NCI-H1092 (cell line): ENCODE results near the gene CAMLG.

ENCODE experiments used
- DNase-seq: peaks from one replicate; lab custom pipeline; 2025; lab: John Stamatoyannopoulos, UW

The CAMLG gene

DNA sequence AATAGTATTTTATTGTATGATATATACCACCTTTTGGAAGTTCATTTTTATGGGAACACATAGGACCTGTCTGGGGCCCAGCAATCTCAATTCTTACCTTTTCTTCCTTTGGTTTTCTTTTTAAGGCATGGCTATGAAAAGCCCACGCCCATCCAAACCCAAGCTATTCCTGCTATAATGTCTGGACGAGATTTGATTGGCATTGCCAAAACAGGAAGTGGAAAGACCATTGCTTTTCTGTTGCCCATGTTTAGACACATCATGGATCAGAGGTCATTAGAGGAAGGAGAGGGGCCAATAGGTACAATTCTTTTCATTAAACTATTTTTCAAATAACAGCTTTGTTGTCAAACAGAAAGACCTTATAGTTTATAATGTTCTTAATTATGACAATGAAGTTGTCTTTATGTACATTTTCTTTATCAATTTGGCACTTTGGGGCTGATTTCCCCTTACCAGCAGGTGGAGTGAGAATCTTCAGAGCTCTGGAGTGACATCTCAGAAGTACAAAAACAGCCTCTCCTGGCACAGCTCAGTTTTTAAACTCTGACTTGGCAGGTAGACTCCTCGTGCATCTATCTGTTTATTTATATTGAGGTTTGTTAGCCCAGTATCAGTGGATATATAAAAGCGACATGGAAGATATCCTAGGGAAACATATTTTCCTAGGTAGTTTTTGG lies 46.0 kb downstream of the CAMLG start:
- no peak for DNase-seq

DNA sequence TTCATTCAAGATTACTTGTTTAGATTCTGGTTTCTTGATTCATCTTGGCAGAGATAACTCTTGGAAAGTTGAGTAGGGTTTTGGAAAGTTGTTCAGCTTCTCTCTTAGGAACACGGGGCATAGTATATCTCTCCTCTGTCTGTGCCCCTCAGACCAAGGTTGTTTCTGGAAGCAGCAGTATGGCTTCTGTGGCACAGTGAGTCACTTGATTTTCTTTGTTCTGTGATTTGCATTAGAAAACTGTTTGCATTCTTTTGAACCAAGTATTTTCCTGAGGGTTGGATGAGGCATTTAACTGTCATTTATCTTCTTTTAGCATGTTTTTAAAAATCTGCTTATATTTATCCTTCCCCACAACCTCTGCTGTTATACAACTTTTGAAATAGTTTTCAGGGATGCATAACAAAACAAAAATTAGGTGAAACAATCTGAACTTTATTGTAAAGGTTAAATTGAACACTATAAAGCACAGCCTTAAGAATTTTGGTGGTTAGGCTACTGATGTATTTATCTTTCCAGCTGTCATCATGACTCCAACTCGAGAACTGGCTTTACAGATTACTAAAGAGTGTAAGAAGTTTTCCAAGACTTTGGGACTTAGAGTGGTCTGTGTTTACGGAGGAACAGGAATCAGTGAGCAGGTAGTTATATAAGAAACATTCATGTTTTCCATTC lies 46.7 kb downstream of the CAMLG start:
- DNase-seq, result no peak

DNA sequence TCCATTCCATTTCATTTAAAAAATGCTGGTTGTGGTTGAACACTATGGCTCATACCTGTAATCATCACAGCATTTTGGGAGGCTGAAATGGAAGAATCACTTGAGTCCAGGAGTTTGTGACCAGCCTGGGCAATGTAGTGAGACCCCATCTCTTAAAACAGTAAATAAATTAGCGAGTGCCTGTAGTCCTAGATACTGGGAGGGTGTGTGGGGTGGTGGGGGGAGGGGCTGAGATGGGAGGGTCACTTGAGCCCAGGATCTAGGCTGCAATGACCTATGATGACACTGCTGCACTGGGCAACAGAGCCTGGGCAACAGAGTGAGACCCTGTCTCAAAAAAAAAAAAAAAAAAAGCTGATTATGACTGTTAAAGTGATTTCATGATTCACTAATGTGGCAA lies 49.3 kb downstream of the CAMLG start:
- DNase-seq, result no peak

DNA sequence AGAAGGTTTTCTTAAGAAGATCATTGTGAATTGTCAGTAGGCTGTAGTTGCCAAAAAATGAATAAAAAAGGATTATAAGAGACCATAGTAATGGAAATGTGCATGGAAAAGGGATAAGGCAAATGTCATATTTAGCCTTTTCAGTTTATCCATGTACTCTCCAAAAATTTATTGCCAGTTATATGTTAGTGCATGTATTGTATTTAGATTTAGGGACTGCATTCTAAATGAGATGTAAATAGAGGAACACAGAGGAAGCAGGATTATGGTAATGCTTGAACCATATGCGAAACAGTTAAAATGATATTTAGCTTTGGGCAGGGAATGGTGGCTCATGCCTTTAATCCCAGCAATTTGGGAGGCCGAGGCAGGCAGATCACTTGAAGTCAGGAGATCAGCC lies 53.2 kb downstream of the CAMLG start:
- DNase-seq, result no peak

DNA sequence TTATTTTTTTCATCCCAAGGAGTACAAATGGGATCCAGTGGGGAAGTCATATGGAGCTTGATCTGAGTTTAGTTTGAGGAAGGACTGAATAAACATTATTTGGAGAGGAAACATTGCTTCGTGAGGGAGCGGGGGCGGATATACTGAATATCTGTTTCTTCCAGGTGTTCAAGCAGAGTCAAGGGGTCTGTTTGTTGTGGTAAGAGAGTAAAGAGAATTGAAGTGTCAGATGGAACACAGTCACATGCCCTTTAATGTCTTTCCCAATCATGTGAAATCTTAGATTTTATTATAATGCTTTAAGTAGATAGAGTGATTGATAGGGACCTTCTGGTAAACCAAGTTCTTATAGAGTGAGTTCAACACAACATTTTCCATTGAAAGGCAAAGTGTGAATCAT lies 53.9 kb downstream of the CAMLG start:
- no peak for DNase-seq

DNA sequence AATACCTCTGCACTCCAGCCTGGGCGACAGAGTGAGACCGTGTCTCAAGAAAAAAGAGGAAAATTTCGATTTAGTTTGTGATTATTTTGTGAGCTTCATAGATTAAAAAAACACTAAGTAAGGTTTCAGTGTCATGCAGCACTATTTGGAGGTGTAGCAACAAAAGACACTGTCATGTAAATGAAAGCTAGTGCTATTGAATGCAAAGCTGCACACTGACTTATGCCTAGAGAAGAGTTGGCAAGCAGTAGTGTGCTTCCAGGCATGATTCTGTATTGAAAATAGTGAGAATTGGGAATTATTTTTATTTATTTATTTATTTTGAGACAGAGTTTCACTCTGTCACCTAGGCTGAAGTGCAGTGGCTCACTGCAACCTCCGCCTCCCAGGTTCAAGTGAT lies 54.8 kb downstream of the CAMLG start:
- DNase-seq, result no peak

DNA sequence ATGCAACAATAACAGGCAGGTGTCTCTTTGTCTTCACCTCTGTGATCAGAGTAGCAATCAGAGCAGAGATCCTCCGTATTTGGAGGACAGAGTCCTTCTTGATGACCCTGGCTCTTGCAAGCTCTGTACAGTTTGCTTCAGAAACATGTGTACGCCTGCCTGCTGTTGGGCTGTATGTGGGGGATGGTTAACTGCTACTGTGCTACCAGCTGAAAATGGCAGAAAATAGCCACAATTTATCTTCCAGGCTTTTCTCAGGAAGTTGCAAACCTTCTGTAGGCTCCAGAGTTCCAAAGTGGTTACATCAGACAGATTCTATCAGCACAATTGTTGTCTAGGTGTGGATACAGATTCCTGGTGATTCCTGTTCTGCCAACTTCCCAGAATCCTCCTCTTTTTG lies 55.7 kb downstream of the CAMLG start:
- DNase-seq, result no peak

DNA sequence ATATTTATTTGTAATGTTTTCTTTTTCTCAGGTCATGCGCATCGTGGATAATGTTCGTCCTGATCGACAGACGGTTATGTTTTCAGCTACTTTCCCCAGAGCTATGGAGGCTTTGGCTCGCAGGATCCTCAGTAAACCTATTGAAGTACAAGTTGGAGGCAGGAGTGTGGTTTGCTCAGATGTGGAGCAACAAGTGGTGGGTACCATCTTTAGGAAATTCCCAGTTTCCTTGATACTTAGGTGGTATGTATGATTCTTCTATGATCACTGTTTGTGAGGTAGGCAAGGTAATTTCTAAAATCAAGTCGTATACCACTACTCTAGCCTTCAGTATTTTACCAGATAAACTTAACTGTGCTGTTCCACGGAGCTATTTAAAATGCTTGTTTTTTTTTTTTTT lies 56.5 kb downstream of the CAMLG start:
- no peak for DNase-seq

DNA sequence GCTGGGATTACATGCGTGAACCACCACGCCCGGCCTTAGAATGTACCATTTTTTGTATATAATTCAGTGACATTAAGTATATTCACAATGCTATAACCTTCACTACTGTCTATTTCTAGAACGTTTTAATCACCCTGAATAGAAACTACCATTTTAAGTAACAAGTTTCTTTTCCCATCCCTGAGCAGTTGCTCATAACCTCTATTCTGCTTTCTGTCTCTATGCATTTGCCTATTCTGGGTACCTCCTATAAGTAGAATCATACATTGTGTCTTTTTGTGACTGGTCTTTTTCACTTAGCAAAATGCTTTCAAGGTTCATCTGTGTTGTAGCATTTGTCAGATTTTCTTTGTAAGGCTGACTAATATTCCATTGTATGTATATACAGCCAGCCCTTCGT lies 60.1 kb downstream of the CAMLG start:
- DNase-seq, result no peak
